BJ (cell line): Measurements from ENCODE around the gene LHX3. TPM values are rescaled to one million over a fixed set of nuclear protein-coding genes. Genes with fewer than 3 reads are reported as not detected.

Experiments used
- CTCF ChIA-PET: fragments of 350-600 bp; formaldehyde crosslinking; extraction: SDS; loops from one replicate; lab custom pipeline; 2021; ENCODE audit warnings: antibody characterized with exemption, inconsistent platforms; lab: Yijun Ruan, JAX
- POLR2A ChIA-PET: fragments of 300-600 bp; sonication (Branson Sonifier 250); formaldehyde crosslinking; extraction: SDS; loops from one replicate; lab custom pipeline; 2021; ENCODE audit warnings: antibody characterized with exemption; lab: Charles Lee
- DNase-seq: peaks from one replicate; pipeline ENCODE4 v3.0.0-alpha.2; 2011; ENCODE audit warnings: low read depth
- H3K27me3 ChIP-seq: 2 replicates; pipeline ENCODE4 v1.6.0; 2011; ENCODE audit warnings: low read length; ENCODE audit not compliant: control insufficient read depth, insufficient read depth
- H3K36me3 ChIP-seq: 2 replicates; pipeline ENCODE4 v1.5.1; 2011; ENCODE audit warnings: low read length; ENCODE audit not compliant: control insufficient read depth, insufficient read depth
- H3K4me3 ChIP-seq: 2 replicates; pipeline ENCODE4 v1.5.1; 2011; ENCODE audit warnings: low read depth, mild to moderate bottlenecking, control low read depth, low read length
- CTCF ChIP-seq: IDR thresholded peaks from 2 replicates; pipeline ENCODE4 v1.5.1; 2011; ENCODE audit warnings: low read depth, mild to moderate bottlenecking, control low read depth, inconsistent platforms, low read length, moderate library complexity; ENCODE audit not compliant: insufficient read depth
- polyA plus RNA-seq: library from polyadenylated mRNA; depleted of rRNA; stranded (reverse); fragments of >200 nt; gene quantifications from 2 replicates; pipeline ENCODE4 v1.2.3, GENCODE V29; 2011

LHX3 gene
- polyA plus RNA-seq, 1 experiment = not detected

GRCh38 chr9:136230365-136230764 is 25.4 kb upstream of the LHX3 start:
- Histone ChIP-seq H3K36me3 (peaks cover 2% of the 10 kb centered on the region), H3K27me3 (no peaks in the 10 kb centered on the region), H3K4me3 (no peak overlapping the region)
- ChIA-PET POLR2A (no interaction called here), CTCF (no interaction called here)
- no peak for TF ChIP-seq CTCF
- no peak for DNase-seq

DNA sequence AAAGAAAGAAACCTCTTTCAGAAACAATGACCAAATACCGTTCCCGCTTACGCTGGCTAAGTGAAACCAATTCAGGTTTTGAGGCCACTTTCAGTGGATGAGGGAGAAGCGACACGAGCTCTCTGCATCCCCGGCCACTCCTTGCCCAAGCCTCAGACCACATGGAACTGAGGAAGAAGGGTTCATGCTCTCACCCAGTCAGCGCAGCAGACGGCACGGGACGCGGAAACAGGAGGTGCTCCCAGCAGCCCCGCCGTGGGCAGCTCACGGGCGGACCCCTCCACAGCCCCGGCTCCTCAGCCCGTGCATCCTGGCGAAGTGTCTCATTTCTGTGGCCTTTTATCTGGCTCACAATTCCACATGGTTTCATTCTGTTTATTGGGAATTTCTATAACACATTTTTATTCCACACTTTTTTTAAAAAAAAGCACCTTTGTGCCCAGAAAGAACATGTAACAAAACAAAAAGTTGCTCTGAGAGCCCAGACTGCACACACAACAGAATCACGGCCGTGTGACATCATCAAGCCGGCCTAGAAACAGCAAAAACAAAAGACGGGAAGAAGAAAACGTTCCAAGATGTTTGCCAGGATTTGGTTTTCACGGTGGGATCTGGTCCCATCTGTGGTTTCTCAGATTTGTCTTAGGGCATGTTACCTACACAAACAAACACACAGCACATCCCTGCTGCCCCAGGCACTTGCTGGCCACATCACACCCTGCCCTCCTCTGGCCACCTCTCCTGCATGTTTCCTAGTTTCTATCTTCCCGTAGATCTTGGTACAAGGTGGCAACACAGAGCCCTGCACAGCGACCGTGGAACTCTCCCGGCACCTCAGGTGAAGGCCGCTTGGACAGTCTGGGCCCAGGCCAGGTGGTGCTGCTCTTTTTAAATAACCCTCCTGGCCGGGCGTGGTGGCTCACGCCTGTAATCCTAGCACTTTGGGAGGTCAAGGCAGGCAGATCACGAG is 24.5 kb upstream of the LHX3 start:
- Histone ChIP-seq H3K27me3 (no peaks in the 10 kb centered on the region), H3K4me3 (no peak overlapping the region), H3K36me3 (peaks cover 4% of the 10 kb centered on the region; the same call in 1 of the 2 replicates)
- CTCF ChIA-PET = interaction anchor here (1.3 kb wide), 1 partner anchor 11 kb away, joined by 4 read pairs; no protein-coding TSS in a partner anchor
- no peak for DNase-seq
- no peak for TF ChIP-seq CTCF
- POLR2A ChIA-PET = no interaction called here

GRCh38 chr9:136228107-136228875 is 23.4 kb upstream of the LHX3 start:
- ChIA-PET POLR2A (no interaction called here), CTCF (interaction anchor here (1.3 to 2.9 kb wide), 2 partner anchors 11 to 12 kb away, joined by 4 to 11 read pairs; no protein-coding TSS in a partner anchor)
- no peak overlapping the region for H3K4me3 ChIP-seq
- no peak for TF ChIP-seq CTCF
- no peak for DNase-seq
- H3K27me3 ChIP-seq = no peaks in the 10 kb centered on the region
- peaks cover 7% of the 10 kb centered on the region for H3K36me3 ChIP-seq

GRCh38 chr9:136226680-136227407 is 21.9 kb upstream of the LHX3 start:
- TF ChIP-seq CTCF = no peak
- H3K4me3 ChIP-seq = no peak overlapping the region
- DNase-seq = no peak
- no peaks in the 10 kb centered on the region for H3K27me3 ChIP-seq
- H3K36me3 ChIP-seq = peaks cover 8% of the 10 kb centered on the region
- ChIA-PET POLR2A (no interaction called here), CTCF (interaction anchor here (0.6 to 2.9 kb wide), 10 partner anchors 9 to 57 kb away, joined by 3 to 11 read pairs (median 4); no protein-coding TSS in a partner anchor)
